Loucy (cell line): ENCODE data around the gene EMP1.

Experiments used
- EZH2phosphoT487 ChIP-seq: fragments of 200-600 bp; IDR thresholded peaks from 2 replicates; pipeline ENCODE4 v1.6.1; 2018; ENCODE audit warnings: antibody characterized with exemption, mild to moderate bottlenecking, moderate library complexity, borderline replicate concordance
- TF ChIP-seq, protein P1 (sequence below): fragments of 200-600 bp; sonication (generic); conservative IDR thresholded peaks from 2 replicates; pipeline ENCODE4 v1.5.1; 2014; ENCODE audit warnings: mild to moderate bottlenecking, antibody characterized with exemption, low read length

DNA sequence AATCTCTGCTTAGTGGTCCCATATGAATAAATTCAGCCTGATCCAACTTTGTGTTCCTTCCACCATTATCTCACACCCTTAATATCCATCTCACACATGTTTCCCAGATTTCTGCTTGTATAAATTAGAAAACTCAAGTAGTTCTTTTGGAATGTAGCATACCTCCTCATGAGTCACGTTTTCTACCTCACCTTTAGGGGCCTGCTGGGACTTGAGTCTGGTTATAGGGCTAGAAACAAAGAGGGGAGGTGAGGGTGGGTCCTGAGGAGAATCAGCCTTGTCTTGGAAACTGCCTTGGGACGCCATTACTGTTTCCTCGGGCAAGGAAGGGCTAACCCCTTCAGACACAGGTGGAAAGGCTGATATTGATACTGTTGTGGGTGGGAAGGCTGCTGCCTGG, 51.1 kb downstream of the EMP1 start:
- TF ChIP-seq, protein P1, sequence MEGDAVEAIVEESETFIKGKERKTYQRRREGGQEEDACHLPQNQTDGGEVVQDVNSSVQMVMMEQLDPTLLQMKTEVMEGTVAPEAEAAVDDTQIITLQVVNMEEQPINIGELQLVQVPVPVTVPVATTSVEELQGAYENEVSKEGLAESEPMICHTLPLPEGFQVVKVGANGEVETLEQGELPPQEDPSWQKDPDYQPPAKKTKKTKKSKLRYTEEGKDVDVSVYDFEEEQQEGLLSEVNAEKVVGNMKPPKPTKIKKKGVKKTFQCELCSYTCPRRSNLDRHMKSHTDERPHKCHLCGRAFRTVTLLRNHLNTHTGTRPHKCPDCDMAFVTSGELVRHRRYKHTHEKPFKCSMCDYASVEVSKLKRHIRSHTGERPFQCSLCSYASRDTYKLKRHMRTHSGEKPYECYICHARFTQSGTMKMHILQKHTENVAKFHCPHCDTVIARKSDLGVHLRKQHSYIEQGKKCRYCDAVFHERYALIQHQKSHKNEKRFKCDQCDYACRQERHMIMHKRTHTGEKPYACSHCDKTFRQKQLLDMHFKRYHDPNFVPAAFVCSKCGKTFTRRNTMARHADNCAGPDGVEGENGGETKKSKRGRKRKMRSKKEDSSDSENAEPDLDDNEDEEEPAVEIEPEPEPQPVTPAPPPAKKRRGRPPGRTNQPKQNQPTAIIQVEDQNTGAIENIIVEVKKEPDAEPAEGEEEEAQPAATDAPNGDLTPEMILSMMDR = no peak
- TF ChIP-seq EZH2phosphoT487 = no peak
